ENCODE results near the gene GALNT18. TPM values are rescaled to one million over a fixed set of nuclear protein-coding genes. Genes with fewer than 3 reads are reported as not detected.

The GALNT18 gene
- total and polyA plus RNA-seq, 7 experiments from 2014 or later = 0.15 to 1.7 (median 0.20) TPM; not detected in 4

DNA sequence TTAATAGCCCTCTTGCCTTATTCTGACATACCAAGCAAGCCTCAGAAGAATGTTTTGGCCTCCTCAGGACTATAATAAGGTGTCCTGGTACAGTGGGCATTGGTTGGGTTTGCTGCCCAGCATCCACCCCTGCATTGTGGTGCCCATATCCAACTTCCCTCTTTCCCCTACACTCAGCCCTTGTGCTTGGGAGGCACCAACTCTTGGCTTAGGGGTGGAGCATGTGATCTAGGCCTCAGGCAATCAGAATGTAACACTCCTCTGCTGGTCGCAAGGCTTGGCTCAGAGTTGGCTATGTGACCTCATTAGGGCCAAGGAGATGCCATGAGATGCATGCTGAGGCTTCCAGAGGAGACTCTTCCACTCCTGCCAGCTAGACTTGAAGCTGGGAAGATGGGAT is 391.7 kb downstream of the GALNT18 start:
- intact Hi-C loops (cut with micrococcal nuclease) = loop anchor here in 1 of 2 donors (10.0 kb wide), 1 partner anchor 555 kb away; no protein-coding TSS in a partner anchor
- no peak overlapping the region for H3K27ac Mint-ChIP-seq
- H3K4me1 Mint-ChIP-seq = peaks cover 0 to 2% (median 0%) of the 10 kb centered on the region in 7 donors
- Histone ChIP-seq H3K4me3 (ENCODE audit: low read length) (no peak overlapping the region), H3K27ac (ENCODE audit: low read depth, low read length) (no peak overlapping the region), H3K27me3 (ENCODE audit: control insufficient read depth in 2 of 2, insufficient read depth in 2 of 2, low read length in 2 of 2) (no peaks in the 10 kb centered on the region), H3K36me3 (ENCODE audit: control insufficient read depth in 2 of 3, insufficient read depth in 3 of 3, low read length in 3 of 3) (no peaks in the 10 kb centered on the region), H3K4me1 (ENCODE audit: control insufficient read depth in 2 of 2, insufficient read depth in 2 of 2, low read length in 2 of 2) (no peaks in the 10 kb centered on the region), H3K9me3 (ENCODE audit: control insufficient read depth in 2 of 3, low read length in 3 of 3) (no peaks in the 10 kb centered on the region)
- H3K36me3 Mint-ChIP-seq = no peaks in the 10 kb centered on the region
- peaks cover 0 to 2% (median 0%) of the 10 kb centered on the region in 11 donors for H3K9me3 Mint-ChIP-seq
- ChIA-PET CTCF (interaction anchor here (0.6 kb wide), 1 partner anchor 326 kb away, joined by 3 read pairs; no protein-coding TSS in a partner anchor), POLR2A (no interaction called here)
- no peak overlapping the region for H3K4me3 Mint-ChIP-seq
- H3K27me3 Mint-ChIP-seq = peaks cover 0 to 14% (median 5%) of the 10 kb centered on the region in 5 donors
- DNase-seq (no peak), ATAC-seq (no peak)

DNA sequence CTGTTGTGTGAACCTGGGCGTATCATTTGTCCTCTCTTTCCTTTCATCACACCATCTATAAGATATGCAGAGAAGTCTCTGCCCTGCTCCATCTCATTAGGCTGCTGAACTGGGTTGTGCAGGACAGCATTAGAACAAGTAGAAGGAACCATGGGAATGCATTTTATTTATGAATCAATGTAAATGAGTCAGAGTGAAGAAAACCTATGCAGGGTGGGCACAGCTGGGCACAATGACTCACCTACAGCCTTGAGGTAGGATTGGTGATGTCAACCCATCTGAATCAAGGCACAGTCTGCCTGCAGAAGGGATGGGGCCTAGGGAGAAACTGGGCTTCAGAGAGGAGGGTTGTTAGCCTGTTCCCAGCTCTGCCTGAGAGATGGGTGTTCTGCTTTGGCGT is 392.2 kb downstream of the GALNT18 start:
- no peaks in the 10 kb centered on the region for H3K4me1 ChIP-seq (ENCODE audit: control insufficient read depth in 2 of 2, insufficient read depth in 2 of 2, low read length in 2 of 2)
- H3K27me3 Mint-ChIP-seq = peaks cover 0 to 14% (median 5%) of the 10 kb centered on the region in 5 donors
- CTCF ChIA-PET = interaction anchor here (0.6 kb wide), 1 partner anchor 326 kb away, joined by 3 read pairs; no protein-coding TSS in a partner anchor

DNA sequence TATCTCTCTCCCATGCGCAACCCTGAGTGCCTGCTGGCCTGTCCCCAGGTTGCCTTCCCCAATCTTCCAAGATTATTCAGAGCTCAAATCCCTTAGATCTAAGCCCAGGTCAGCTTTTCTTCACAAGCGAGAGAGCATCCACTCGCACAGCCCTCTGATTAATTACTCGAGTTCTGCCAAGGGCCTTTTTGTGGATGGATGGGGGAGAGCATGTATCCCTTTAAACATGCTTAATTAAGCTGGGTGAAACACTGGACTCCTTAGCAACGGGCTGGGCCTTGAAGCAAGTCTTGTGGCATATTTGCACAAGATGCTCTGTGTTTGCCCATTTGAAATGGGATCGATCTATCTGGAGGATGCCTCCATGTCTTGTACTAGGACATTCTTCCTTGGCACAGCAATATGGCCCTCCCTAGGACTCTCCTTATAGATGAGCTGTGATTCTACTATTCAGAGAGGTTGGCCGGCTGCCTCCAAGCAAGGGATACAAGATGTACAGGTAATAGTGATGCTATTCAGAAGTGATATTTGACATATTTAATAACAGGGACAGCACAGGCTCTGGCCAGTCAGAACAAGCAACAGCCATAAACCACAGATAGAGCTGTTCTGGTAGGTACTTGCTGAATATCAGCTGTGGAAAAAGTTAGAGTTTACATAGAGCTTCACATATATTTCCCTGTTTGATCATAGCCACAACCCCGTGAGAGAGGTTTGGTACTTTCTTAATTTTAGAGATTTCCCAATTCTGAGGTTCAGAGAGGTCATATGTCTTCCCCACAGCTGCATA is 394.3 kb downstream of the GALNT18 start:
- POLR2A ChIA-PET = no interaction called here
- H3K27me3 Mint-ChIP-seq = peaks cover 0 to 14% (median 5%) of the 10 kb centered on the region in 5 donors

More for the DNA sequence above, 392.2 kb downstream of the GALNT18 start:
- DNase-seq = no peak
- Mint-ChIP-seq H3K27ac (no peak overlapping the region), H3K4me3 (no peak overlapping the region), H3K9me3 (peaks cover 0 to 2% (median 0%) of the 10 kb centered on the region in 11 donors), H3K36me3 (no peaks in the 10 kb centered on the region), H3K4me1 (peaks cover 0 to 2% (median 0%) of the 10 kb centered on the region in 7 donors)
- Histone ChIP-seq H3K9me3 (ENCODE audit: control insufficient read depth in 2 of 3, low read length in 3 of 3) (no peaks in the 10 kb centered on the region), H3K27ac (ENCODE audit: low read depth, low read length) (no peak overlapping the region), H3K4me3 (ENCODE audit: low read length) (no peak overlapping the region), H3K36me3 (ENCODE audit: control insufficient read depth in 2 of 3, insufficient read depth in 3 of 3, low read length in 3 of 3) (no peaks in the 10 kb centered on the region), H3K27me3 (ENCODE audit: control insufficient read depth in 2 of 2, insufficient read depth in 2 of 2, low read length in 2 of 2) (no peaks in the 10 kb centered on the region)
- intact Hi-C loops (cut with micrococcal nuclease) = loop anchor here in 1 of 2 donors (10.0 kb wide), 1 partner anchor 555 kb away; no protein-coding TSS in a partner anchor
- POLR2A ChIA-PET = no interaction called here
- ATAC-seq = no peak

More for the DNA sequence above, 394.3 kb downstream of the GALNT18 start:
- intact Hi-C loops (cut with micrococcal nuclease) = no loop called here
- Histone ChIP-seq H3K4me3 (ENCODE audit: low read length) (no peak overlapping the region), H3K36me3 (ENCODE audit: control insufficient read depth in 2 of 3, insufficient read depth in 3 of 3, low read length in 3 of 3) (no peaks in the 10 kb centered on the region), H3K27me3 (ENCODE audit: control insufficient read depth in 2 of 2, insufficient read depth in 2 of 2, low read length in 2 of 2) (no peaks in the 10 kb centered on the region), H3K4me1 (ENCODE audit: control insufficient read depth in 2 of 2, insufficient read depth in 2 of 2, low read length in 2 of 2) (no peaks in the 10 kb centered on the region), H3K9me3 (ENCODE audit: control insufficient read depth in 2 of 3, low read length in 3 of 3) (no peaks in the 10 kb centered on the region), H3K27ac (ENCODE audit: low read depth, low read length) (no peak overlapping the region)
- Mint-ChIP-seq H3K4me1 (peaks cover 0 to 4% (median 0%) of the 10 kb centered on the region in 7 donors), H3K4me3 (no peak overlapping the region), H3K36me3 (no peaks in the 10 kb centered on the region), H3K27ac (no peak overlapping the region), H3K9me3 (peaks cover 0 to 2% (median 0%) of the 10 kb centered on the region in 11 donors)
- ATAC-seq (no peak), DNase-seq (no peak)
- CTCF ChIA-PET = no interaction called here

Small RNA genes lying within 50 kb of the gene (microRNA-seq; reads per million reads assigned to microRNA genes)
- gene MIR4299 (ENCODE audit: borderline microRNAs expressed) = not detected

Other genes with a start within 250 kb of the GALNT18 start
- 10 to 100 TPM; 45.6 to 71.8 (median 59.1) TPM for gene USP47, start 220.0 kb upstream of the GALNT18 start, total RNA-seq
- gene USP47, start 220.0 kb upstream of the GALNT18 start, polyA plus RNA-seq = 10 to 100 TPM; 42.1 to 72.4 TPM

Data from naive thymus-derived CD4-positive, alpha-beta T cell (primary cell).